Tibial nerve (tissue), 4 donors: Measurements from ENCODE around the gene RPP30. TPM values are rescaled to one million over a fixed set of nuclear protein-coding genes. Genes with fewer than 3 reads are reported as not detected.
"Not testable (repeated sequence)": the region's sequence is repeated elsewhere in the genome, so short reads cannot be mapped to it uniquely, and the experiment has no call there.

Experiments
- DNase-seq, 2 donors: peaks; one replicate each; pipeline ENCODE4 v3.0.0-alpha.2; 2019; ENCODE audit warnings: low spot score in 2 of 2
- H3K27ac ChIP-seq, 4 donors: fragments of 200-600 bp; sonication (generic) in 3 of 4; one replicate each; pipeline ENCODE4 v1.5.1; 2017 to 2019; ENCODE audit warnings: mild to moderate bottlenecking in 1 of 4
- H3K27me3 ChIP-seq, 2 donors: fragments of 200-600 bp; sonication (generic) in 1 of 2; one replicate each; pipeline versions ENCODE4 v1.5.1 to v1.6.0; 2017 to 2019
- H3K36me3 ChIP-seq, 3 donors: fragments of 200-600 bp; sonication (generic); one replicate each; pipeline ENCODE4 v1.5.1; 2018 to 2019
- H3K4me1 ChIP-seq, 4 donors: fragments of 200-600 bp; sonication (generic) in 3 of 4; one replicate each; pipeline ENCODE4 v1.5.1; 2017 to 2019
- H3K4me3 ChIP-seq, 4 donors: fragments of 200-600 bp; sonication (generic) in 3 of 4; one replicate each; pipeline ENCODE4 v1.5.1; 2017 to 2019; ENCODE audit warnings: mild to moderate bottlenecking in 1 of 4, moderate library complexity in 1 of 4
- H3K9me3 ChIP-seq, 4 donors: fragments of 200-600 bp; sonication (generic) in 3 of 4; one replicate each; pipeline ENCODE4 v1.5.1; 2017 to 2019
- CTCF ChIP-seq, 5 experiments: fragments of 200-600 bp in 3 of 5; fragments of 450-650 bp in 2 of 5; sonication (generic) in 3 of 5; IDR thresholded peaks; one replicate each; pipeline ENCODE4 v1.5.1; 2016 to 2019; ENCODE audit warnings: antibody characterized with exemption in 5 of 5, mild to moderate bottlenecking in 3 of 5, moderate library complexity in 2 of 5
- EP300 ChIP-seq, 2 donors: sonication (generic); formaldehyde crosslinking; IDR thresholded peaks; one replicate each; pipeline ENCODE4 v1.6.1; 2017; ENCODE audit warnings: antibody characterized with exemption in 2 of 2, mild to moderate bottlenecking in 1 of 2
- POLR2A ChIP-seq, 2 donors: fragments of 450-650 bp; IDR thresholded peaks; one replicate each; pipeline ENCODE4 v1.6.1; 2017; ENCODE audit warnings: antibody characterized with exemption in 2 of 2, mild to moderate bottlenecking in 2 of 2, moderate library complexity in 2 of 2
- WGBS, 2 donors: methylation state at CpG; one replicate each; pipeline ENCODE4 v1.1.5; 2018; 5-methylcytosine and 5-hydroxymethylcytosine counted together
- total RNA-seq, 4 donors: library from RNA; depleted of rRNA; stranded (reverse); fragments of >200 nt; gene quantifications; one replicate each; pipeline ENCODE4 v1.1.0, GENCODE V29; 2016

Gene RPP30
- total RNA-seq, 4 donors from 2014 or later = 19.4 to 46.5 (median 35.2) TPM

- Histone ChIP-seq H3K27me3 (no peaks in the 10 kb centered on the region), H3K36me3 (peaks cover 0 to 88% (median 0%) of the 10 kb centered on the region in 3 donors), H3K4me3 (no peak overlapping the region), H3K4me1 (peaks cover 0 to 2% (median 0%) of the 10 kb centered on the region in 4 donors), H3K9me3 (no peaks in the 10 kb centered on the region), H3K27ac (no peak overlapping the region)
- DNase-seq = no peak
- WGBS, 2 donors = 91 to 100% methylated on average over 3 of the region's 3 CpGs
- no peak for TF ChIP-seq POLR2A (IDR thresholded peaks at IDR 0.05)
- no peak for TF ChIP-seq CTCF (IDR thresholded peaks at IDR 0.05)
- no peak for TF ChIP-seq EP300 (IDR thresholded peaks at IDR 0.05)
Observed at GRCh38 chr10:90893190-90893589, 21.4 kb downstream of the RPP30 start.

GRCh38 chr10:90896916-90897315, 25.1 kb downstream of the RPP30 start:
- H3K36me3 ChIP-seq = peaks cover 0 to 80% (median 0%) of the 10 kb centered on the region in 3 donors
- H3K27ac ChIP-seq, H3K9me3 ChIP-seq, H3K4me3 ChIP-seq, H3K4me1 ChIP-seq, DNase-seq, H3K27me3 ChIP-seq: not testable (repeated sequence)
- 88 to 89% methylated on average over 2 of the region's 2 CpGs for WGBS, 2 donors

GRCh38 chr10:90905925-90906324, 34.2 kb downstream of the RPP30 start:
- no peaks in the 10 kb centered on the region for H3K4me1 ChIP-seq
- H3K27ac ChIP-seq = no peak overlapping the region
- peaks cover 0 to 62% (median 0%) of the 10 kb centered on the region in 3 donors for H3K36me3 ChIP-seq
- H3K27me3 ChIP-seq = no peaks in the 10 kb centered on the region
- DNase-seq = no peak
- no peaks in the 10 kb centered on the region for H3K9me3 ChIP-seq
- no peak overlapping the region for H3K4me3 ChIP-seq
- 77 to 95% methylated on average over 1 of the region's 1 CpG for WGBS, 2 donors
- TF ChIP-seq EP300 (IDR thresholded peaks at IDR 0.05) (no peak), CTCF (IDR thresholded peaks at IDR 0.05) (no peak), POLR2A (IDR thresholded peaks at IDR 0.05) (no peak)

- Histone ChIP-seq H3K4me1 (peaks cover 0 to under 1% (median 0%) of the 10 kb centered on the region in 4 donors), H3K36me3 (peaks cover 0 to 55% (median 0%) of the 10 kb centered on the region in 3 donors), H3K4me3 (no peak overlapping the region), H3K27ac (no peak overlapping the region), H3K9me3 (no peaks in the 10 kb centered on the region), H3K27me3 (no peaks in the 10 kb centered on the region)
- WGBS, 2 donors = 76 to 79% methylated on average over 1 of the region's 1 CpG
- TF ChIP-seq POLR2A (IDR thresholded peaks at IDR 0.05) = no peak
- no peak for TF ChIP-seq EP300 (IDR thresholded peaks at IDR 0.05)
- TF ChIP-seq CTCF (IDR thresholded peaks at IDR 0.05) = no peak
- no peak for DNase-seq
Observed at GRCh38 chr10:90906596-90906995, 34.8 kb downstream of the RPP30 start.

GRCh38 chr10:90911133-90912051, 39.6 kb downstream of the RPP30 start:
- H3K36me3 ChIP-seq = peaks cover 0 to 17% (median 0%) of the 10 kb centered on the region in 3 donors
- H3K4me1 ChIP-seq = peaks cover 0 to 4% (median 0%) of the 10 kb centered on the region in 4 donors
- H3K27me3 ChIP-seq = no peaks in the 10 kb centered on the region
- peak in 1 of 2 donors; percentile 86 for DNase-seq
- 33 to 36% methylated on average over 12 of the region's 12 CpGs for WGBS, 2 donors
- no peaks in the 10 kb centered on the region for H3K9me3 ChIP-seq
- H3K4me3 ChIP-seq = no peak overlapping the region
- TF ChIP-seq POLR2A (IDR thresholded peaks at IDR 0.05) (no peak), CTCF (IDR thresholded peaks at IDR 0.05) (peak; percentile 67 to 80 (median 79)), EP300 (IDR thresholded peaks at IDR 0.05) (no peak)
- no peak overlapping the region for H3K27ac ChIP-seq
